Epidermal melanocyte (primary cell): ENCODE measurements around the gene BRD9.
"Not testable (repeated sequence)": the region's sequence is repeated elsewhere in the genome, so short reads cannot be mapped to it uniquely, and the experiment has no call there.

ENCODE experiments used
- DNase-seq: peaks from one replicate; pipeline ENCODE4 v3.0.0; 2011; ENCODE audit warnings: low spot score; ENCODE audit not compliant: insufficient read length

BRD9 gene

GRCh38 chr5:845676-846601 is 46.7 kb downstream of the BRD9 start:
- DNase-seq = not testable (repeated sequence)

GRCh38 chr5:845031-845675 is 47.4 kb downstream of the BRD9 start:
- DNase-seq = not testable (repeated sequence)

GRCh38 chr5:844426-844825 is 48.2 kb downstream of the BRD9 start:
- DNase-seq = not testable (repeated sequence)

GRCh38 chr5:843926-844325 is 48.7 kb downstream of the BRD9 start:
- DNase-seq = not testable (repeated sequence)

- DNase-seq = not testable (repeated sequence)
These were observed 49.2 kb downstream of the BRD9 start for GRCh38 chr5:843371-843770.

- not testable (repeated sequence) for DNase-seq
These were observed 50.0 kb downstream of the BRD9 start for GRCh38 chr5:842402-843221.

GRCh38 chr5:841531-842401 is 50.8 kb downstream of the BRD9 start:
- not testable (repeated sequence) for DNase-seq

GRCh38 chr5:840974-841435 is 51.6 kb downstream of the BRD9 start:
- DNase-seq = not testable (repeated sequence)

- not testable (repeated sequence) for DNase-seq
These were observed 52.3 kb downstream of the BRD9 start for GRCh38 chr5:840118-840973.

GRCh38 chr5:838431-838851 is 54.2 kb downstream of the BRD9 start:
- not testable (repeated sequence) for DNase-seq

- not testable (repeated sequence) for DNase-seq
These were observed 54.9 kb downstream of the BRD9 start for GRCh38 chr5:837621-838121.

GRCh38 chr5:835933-836612 is 56.5 kb downstream of the BRD9 start:
- DNase-seq = not testable (repeated sequence)

GRCh38 chr5:834013-834412 is 58.6 kb downstream of the BRD9 start:
- not testable (repeated sequence) for DNase-seq

GRCh38 chr5:828194-828593 is 64.4 kb downstream of the BRD9 start:
- DNase-seq = not testable (repeated sequence)

GRCh38 chr5:825544-825943 is 67.1 kb downstream of the BRD9 start:
- not testable (repeated sequence) for DNase-seq

GRCh38 chr5:821504-821903 is 71.1 kb downstream of the BRD9 start:
- DNase-seq = no peak

GRCh38 chr5:820245-820644 is 72.4 kb downstream of the BRD9 start:
- no peak for DNase-seq

- DNase-seq = no peak
These were observed 73.5 kb downstream of the BRD9 start for GRCh38 chr5:819078-819477.

- DNase-seq = no peak
These were observed 76.4 kb downstream of the BRD9 start for GRCh38 chr5:816176-816575.
